Upper lobe of left lung (tissue), 4 donors: ENCODE results near the gene PUSL1.

ENCODE experiments used
- POLR2AphosphoS5 ChIP-seq, 2 donors: sonication (generic); formaldehyde crosslinking; IDR thresholded peaks; one replicate each; pipeline ENCODE4 v1.5.1; 2017; ENCODE audit warnings: antibody characterized with exemption in 2 of 2
- TF ChIP-seq, protein P1 (sequence below), 6 experiments: fragments of 450-650 bp in 4 of 6; fragments of 200-600 bp in 2 of 6; sonication (generic) in 2 of 6; IDR thresholded peaks; one replicate each; pipeline ENCODE4 v1.5.1; 2016 to 2019; ENCODE audit warnings: antibody characterized with exemption in 6 of 6

DNA sequence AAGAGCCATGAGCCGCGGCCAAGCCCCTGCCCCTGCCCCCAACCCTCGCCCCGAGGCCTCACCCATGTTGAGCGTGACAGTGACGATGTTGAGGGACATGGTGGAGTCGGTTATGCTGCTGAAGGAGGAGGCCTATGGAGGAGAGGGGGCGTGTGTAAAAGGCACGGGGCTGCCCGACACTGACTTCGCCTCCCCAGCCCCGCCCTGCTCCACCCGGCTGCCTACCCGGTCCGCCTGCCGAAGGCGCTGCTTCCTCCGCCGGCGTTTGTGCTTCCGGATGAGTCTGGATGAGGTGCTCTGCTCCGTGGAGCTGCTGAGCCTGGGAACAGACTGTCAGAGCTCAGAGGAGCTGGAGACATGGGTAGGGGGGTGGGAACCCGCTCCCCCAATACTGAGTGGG lies 31.8 kb downstream of the PUSL1 start:
- TF ChIP-seq, protein P1, sequence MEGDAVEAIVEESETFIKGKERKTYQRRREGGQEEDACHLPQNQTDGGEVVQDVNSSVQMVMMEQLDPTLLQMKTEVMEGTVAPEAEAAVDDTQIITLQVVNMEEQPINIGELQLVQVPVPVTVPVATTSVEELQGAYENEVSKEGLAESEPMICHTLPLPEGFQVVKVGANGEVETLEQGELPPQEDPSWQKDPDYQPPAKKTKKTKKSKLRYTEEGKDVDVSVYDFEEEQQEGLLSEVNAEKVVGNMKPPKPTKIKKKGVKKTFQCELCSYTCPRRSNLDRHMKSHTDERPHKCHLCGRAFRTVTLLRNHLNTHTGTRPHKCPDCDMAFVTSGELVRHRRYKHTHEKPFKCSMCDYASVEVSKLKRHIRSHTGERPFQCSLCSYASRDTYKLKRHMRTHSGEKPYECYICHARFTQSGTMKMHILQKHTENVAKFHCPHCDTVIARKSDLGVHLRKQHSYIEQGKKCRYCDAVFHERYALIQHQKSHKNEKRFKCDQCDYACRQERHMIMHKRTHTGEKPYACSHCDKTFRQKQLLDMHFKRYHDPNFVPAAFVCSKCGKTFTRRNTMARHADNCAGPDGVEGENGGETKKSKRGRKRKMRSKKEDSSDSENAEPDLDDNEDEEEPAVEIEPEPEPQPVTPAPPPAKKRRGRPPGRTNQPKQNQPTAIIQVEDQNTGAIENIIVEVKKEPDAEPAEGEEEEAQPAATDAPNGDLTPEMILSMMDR (IDR thresholded peaks at IDR 0.05), result no peak
- TF ChIP-seq POLR2AphosphoS5 (IDR thresholded peaks at IDR 0.05), result no peak
